Fibroblast of lung (primary cell): Measurements from ENCODE around the gene IFNG-AS1.

ENCODE experiments used
- CTCF ChIP-seq, 2 donors: IDR thresholded peaks in 1 of 2; conservative IDR thresholded peaks in 1 of 2; 1 replicate in 1 of 2; 2 replicates in 1 of 2; pipeline ENCODE4 v1.5.1; 2011 to 2012; ENCODE audit warnings: low read length in 2 of 2, control low read depth in 1 of 2, inconsistent platforms in 1 of 2, low read depth in 1 of 2, mild to moderate bottlenecking in 1 of 2
- EZH2 ChIP-seq: IDR thresholded peaks from 2 replicates; pipeline ENCODE4 v1.5.1; 2012; ENCODE audit warnings: low read length, control low read depth, mild to moderate bottlenecking; ENCODE audit errors: missing control alignments

DNA sequence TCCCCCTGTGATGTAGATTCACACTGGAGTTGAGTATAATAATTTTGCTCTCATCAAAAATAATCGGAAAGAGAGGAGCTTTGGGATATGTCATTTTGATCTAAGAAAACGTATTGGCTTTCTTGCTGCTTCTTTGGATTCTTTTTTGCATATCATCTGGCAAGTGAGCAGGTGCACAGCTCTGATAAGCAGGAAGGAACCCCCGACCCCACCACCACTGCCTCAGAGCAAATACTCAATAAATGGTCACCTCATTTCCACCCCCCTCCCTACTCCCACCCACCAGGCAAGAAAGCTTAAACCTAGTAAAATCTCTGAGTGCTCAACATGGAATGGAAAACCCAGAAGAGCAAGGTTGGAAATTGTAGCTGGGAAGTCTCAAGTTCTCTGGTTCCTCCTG, 49.4 kb downstream of the IFNG-AS1 start:
- TF ChIP-seq EZH2 (no peak), CTCF (conservative IDR thresholded peaks at IDR 0.05 in 1 of 2, IDR thresholded peaks at IDR 0.05 in 1 of 2; ENCODE audit: low read depth in 1 of 2, low read length in 2 of 2) (no peak)
